GM21619 (cell line): Measurements from ENCODE around the gene LCLAT1.

Source experiments
- ATAC-seq: cut with Tn5 transposase; IDR thresholded peaks from one replicate; pipeline ENCODE4 v1.9.1; 2021; ENCODE audit not compliant: unreplicated experiment

LCLAT1 gene

GRCh38 chr2:30422444-30423040, 24.5 kb upstream of the LCLAT1 start:
- peak; percentile 71 for ATAC-seq

GRCh38 chr2:30424231-30424630, 22.8 kb upstream of the LCLAT1 start:
- ATAC-seq, result no peak

- no peak for ATAC-seq
Measured at GRCh38 chr2:30425326-30425725, 21.7 kb upstream of the LCLAT1 start.

GRCh38 chr2:30427606-30428347, 19.3 kb upstream of the LCLAT1 start:
- no peak for ATAC-seq

GRCh38 chr2:30428348-30428662, 18.7 kb upstream of the LCLAT1 start:
- ATAC-seq, result no peak

GRCh38 chr2:30428827-30429461, 18.1 kb upstream of the LCLAT1 start:
- ATAC-seq, result no peak

- no peak for ATAC-seq
Measured at GRCh38 chr2:30433541-30434299, 13.3 kb upstream of the LCLAT1 start.

- no peak for ATAC-seq
Measured at GRCh38 chr2:30434708-30435107, 12.3 kb upstream of the LCLAT1 start.

GRCh38 chr2:30436859-30437435, 10.1 kb upstream of the LCLAT1 start:
- no peak for ATAC-seq

GRCh38 chr2:30437809-30438548, 9.1 kb upstream of the LCLAT1 start:
- no peak for ATAC-seq

GRCh38 chr2:30439296-30439695, 7.8 kb upstream of the LCLAT1 start:
- no peak for ATAC-seq

- ATAC-seq, result no peak
Measured at GRCh38 chr2:30439879-30440278, 7.2 kb upstream of the LCLAT1 start.

- ATAC-seq, result no peak
Measured at GRCh38 chr2:30441023-30441422, 6.0 kb upstream of the LCLAT1 start.

GRCh38 chr2:30443081-30443480, 4.0 kb upstream of the LCLAT1 start:
- no peak for ATAC-seq

- ATAC-seq, result no peak
Measured at GRCh38 chr2:30444273-30444672, 2.8 kb upstream of the LCLAT1 start.

GRCh38 chr2:30445266-30445821, 1.7 kb upstream of the LCLAT1 start:
- no peak for ATAC-seq

- no peak for ATAC-seq
Measured at GRCh38 chr2:30446602-30447148, 371 bp upstream of the LCLAT1 start.

GRCh38 chr2:30448308-30448707, 1.3 kb downstream of the LCLAT1 start:
- ATAC-seq, result no peak

GRCh38 chr2:30448866-30449265, 1.8 kb downstream of the LCLAT1 start:
- no peak for ATAC-seq

GRCh38 chr2:30450025-30450424, 3.0 kb downstream of the LCLAT1 start:
- no peak for ATAC-seq
